ENCODE results near the gene THAP3.

DNA sequence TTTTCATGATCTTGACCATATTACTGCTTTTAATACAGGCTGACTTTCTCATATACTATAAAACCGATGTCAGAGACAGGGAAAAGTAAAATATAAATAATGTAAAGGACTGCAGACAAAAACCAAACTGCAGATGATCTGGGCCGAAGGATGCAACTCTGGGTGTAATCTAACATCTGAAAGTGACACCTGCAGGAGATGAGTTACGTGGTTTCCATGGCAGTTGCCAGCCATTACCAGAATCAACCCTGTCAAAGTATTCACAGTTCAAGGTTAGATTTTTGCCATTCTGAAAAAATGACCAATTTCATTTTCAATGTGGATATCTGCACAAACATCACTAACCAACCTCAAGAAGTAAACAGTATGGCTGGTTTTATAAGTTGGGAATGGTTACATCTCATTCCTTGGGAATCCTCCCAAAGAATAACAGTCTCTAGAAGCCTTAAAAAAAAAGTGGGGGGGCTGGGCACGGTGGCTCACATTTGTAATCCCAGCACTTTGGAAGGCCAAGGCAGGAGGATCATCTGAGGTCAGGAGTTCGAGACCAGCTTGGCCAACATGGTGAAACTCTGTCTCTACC is 49.2 kb downstream of the THAP3 start:
- TF ChIP-seq, protein P1, sequence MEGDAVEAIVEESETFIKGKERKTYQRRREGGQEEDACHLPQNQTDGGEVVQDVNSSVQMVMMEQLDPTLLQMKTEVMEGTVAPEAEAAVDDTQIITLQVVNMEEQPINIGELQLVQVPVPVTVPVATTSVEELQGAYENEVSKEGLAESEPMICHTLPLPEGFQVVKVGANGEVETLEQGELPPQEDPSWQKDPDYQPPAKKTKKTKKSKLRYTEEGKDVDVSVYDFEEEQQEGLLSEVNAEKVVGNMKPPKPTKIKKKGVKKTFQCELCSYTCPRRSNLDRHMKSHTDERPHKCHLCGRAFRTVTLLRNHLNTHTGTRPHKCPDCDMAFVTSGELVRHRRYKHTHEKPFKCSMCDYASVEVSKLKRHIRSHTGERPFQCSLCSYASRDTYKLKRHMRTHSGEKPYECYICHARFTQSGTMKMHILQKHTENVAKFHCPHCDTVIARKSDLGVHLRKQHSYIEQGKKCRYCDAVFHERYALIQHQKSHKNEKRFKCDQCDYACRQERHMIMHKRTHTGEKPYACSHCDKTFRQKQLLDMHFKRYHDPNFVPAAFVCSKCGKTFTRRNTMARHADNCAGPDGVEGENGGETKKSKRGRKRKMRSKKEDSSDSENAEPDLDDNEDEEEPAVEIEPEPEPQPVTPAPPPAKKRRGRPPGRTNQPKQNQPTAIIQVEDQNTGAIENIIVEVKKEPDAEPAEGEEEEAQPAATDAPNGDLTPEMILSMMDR (IDR thresholded peaks at IDR 0.05; ENCODE audit: low read length), result no peak
- no peak for TF ChIP-seq EZH2 (IDR thresholded peaks at IDR 0.05; ENCODE audit: borderline replicate concordance, low read length)
